H1 (cell line): ENCODE data around the gene FAM53B. TPM values are rescaled to one million over a fixed set of nuclear protein-coding genes. Genes with fewer than 3 reads are reported as not detected.

Experiments
- CTCF ChIA-PET: fragments of 300-600 bp; sonication (Branson Sonifier 250); formaldehyde crosslinking; loops from one replicate; lab custom pipeline; 2021; ENCODE audit not compliant: partially characterized antibody; lab: Charles Lee
- POLR2A ChIA-PET: fragments of 300-600 bp; sonication (Branson Sonifier 250); formaldehyde crosslinking; loops from one replicate; lab custom pipeline; 2021; ENCODE audit warnings: inconsistent platforms; ENCODE audit not compliant: partially characterized antibody; lab: Charles Lee
- DNase-seq, 2 experiments: peaks; one replicate each; pipeline versions ENCODE4 v3.0.0 to v3.0.0-alpha.2; 2010 to 2022; ENCODE audit warnings: low spot score in 2 of 2, low read depth in 1 of 2, mixed read lengths in 1 of 2
- FAIRE-seq: peaks from 2 replicates; lab custom pipeline; 2011; peaks lifted over from hg19 to GRCh38; lab: Jason Lieb, UNC
- H2AFZ ChIP-seq: 2 replicates; pipeline ENCODE4 v1.8.1; 2012; ENCODE audit warnings: low read length, inconsistent platforms
- H2AK5ac ChIP-seq: 2 replicates; pipeline ENCODE4 v1.6.1; 2013; ENCODE audit warnings: low read depth, low read length
- H2BK120ac ChIP-seq: replicated peaks from 2 replicates; pipeline ENCODE3; 2013; ENCODE audit warnings: low read depth, low read length, inconsistent platforms
- H2BK12ac ChIP-seq: 2 replicates; pipeline ENCODE4 v1.6.1; 2013; ENCODE audit warnings: low read depth, low read length
- H2BK15ac ChIP-seq: 2 replicates; pipeline ENCODE4 v1.6.1; 2013; ENCODE audit warnings: low read length
- H2BK20ac ChIP-seq: 2 replicates; pipeline ENCODE4 v1.6.1; 2013; ENCODE audit warnings: low read length
- H2BK5ac ChIP-seq: 2 replicates; pipeline ENCODE4 v1.6.1; 2013; ENCODE audit warnings: low read depth, low read length
- H3K14ac ChIP-seq: 2 replicates; pipeline ENCODE4 v1.6.1; 2013; ENCODE audit warnings: inconsistent platforms; ENCODE audit not compliant: insufficient read length
- H3K18ac ChIP-seq: 2 replicates; pipeline ENCODE4 v1.6.1; 2013; ENCODE audit warnings: low read length; ENCODE audit errors: extremely low read depth
- H3K23ac ChIP-seq: 2 replicates; pipeline ENCODE4 v1.6.1; 2013; ENCODE audit warnings: inconsistent platforms; ENCODE audit not compliant: insufficient read length
- H3K23me2 ChIP-seq: 2 replicates; pipeline ENCODE4 v1.6.1; 2013; ENCODE audit warnings: low read depth, low read length
- H3K27ac ChIP-seq: 2 replicates; pipeline ENCODE4 v1.6.1; 2011; ENCODE audit warnings: low read depth, low read length, inconsistent platforms
- H3K27me3 ChIP-seq, 4 experiments: replicated peaks in 1 of 4; 1 replicate in 1 of 4; 2 replicates in 3 of 4; pipeline versions ENCODE4 v1.6.1 to v1.8.1; 2011 to 2013; ENCODE audit warnings: low read length in 3 of 4, mild to moderate bottlenecking in 3 of 4, inconsistent platforms in 2 of 4, mixed read lengths in 2 of 4, moderate library complexity in 1 of 4; ENCODE audit not compliant: control insufficient read depth in 3 of 4, insufficient read depth in 3 of 4; ENCODE audit errors: extremely low read depth in 1 of 4
- H3K36me3 ChIP-seq, 4 experiments: 2 replicates each; pipeline versions ENCODE4 v1.6.1 to v1.8.1; 2011 to 2013; ENCODE audit warnings: mild to moderate bottlenecking in 4 of 4, low read length in 3 of 4, moderate library complexity in 2 of 4, control low read depth in 1 of 4, inconsistent platforms in 1 of 4; ENCODE audit not compliant: insufficient read depth in 4 of 4, control insufficient read depth in 2 of 4
- H3K4ac ChIP-seq: replicated peaks from 2 replicates; pipeline ENCODE3; 2013; ENCODE audit warnings: low read length, low read depth, mixed read lengths, inconsistent platforms; ENCODE audit not compliant: insufficient read length
- H3K4me1 ChIP-seq, 4 experiments: replicated peaks in 1 of 4; 1 replicate in 1 of 4; 2 replicates in 3 of 4; pipeline versions ENCODE4 v1.6.1 to v1.8.1; 2011 to 2013; ENCODE audit warnings: low read length in 3 of 4, inconsistent platforms in 2 of 4, mixed read lengths in 1 of 4; ENCODE audit not compliant: insufficient read depth in 4 of 4, control insufficient read depth in 3 of 4
- H3K4me2 ChIP-seq, 2 experiments: 2 replicates each; pipeline versions ENCODE4 v1.6.1 to v1.8.1; 2011 to 2013; ENCODE audit warnings: low read depth in 2 of 2, low read length in 2 of 2, control low read depth in 1 of 2, inconsistent platforms in 1 of 2, mild to moderate bottlenecking in 1 of 2; ENCODE audit not compliant: insufficient read depth in 1 of 2
- H3K4me3 ChIP-seq, 4 experiments: fragments of 200-600, 300-600 bp in 1 of 4; sonication (generic), shearing (Covaris generic), sonication (Bioruptor Twin) in 1 of 4; 2 replicates each; pipeline versions ENCODE4 v1.5.1 to v1.8.1; 2011 to 2016; ENCODE audit warnings: low read length in 4 of 4, low read depth in 3 of 4, control low read depth in 2 of 4, inconsistent platforms in 2 of 4, mild to moderate bottlenecking in 2 of 4, mixed read lengths in 1 of 4, moderate library complexity in 1 of 4; ENCODE audit not compliant: insufficient read depth in 2 of 4; ENCODE audit errors: extremely low read depth in 1 of 4
- H3K56ac ChIP-seq: replicated peaks from 2 replicates; pipeline ENCODE3; 2013; ENCODE audit warnings: low read depth, mild to moderate bottlenecking, mixed read lengths, low read length, inconsistent platforms; ENCODE audit not compliant: insufficient read length
- H3K79me1 ChIP-seq: 2 replicates; pipeline ENCODE4 v1.6.1; 2013; ENCODE audit warnings: low read depth, low read length, control low read depth
- H3K79me2 ChIP-seq, 2 experiments: 2 replicates each; pipeline versions ENCODE4 v1.6.1 to v1.8.1; 2012 to 2013; ENCODE audit warnings: low read length in 2 of 2, mild to moderate bottlenecking in 2 of 2, inconsistent platforms in 1 of 2; ENCODE audit not compliant: insufficient read depth in 2 of 2, control insufficient read depth in 1 of 2
- H3K9ac ChIP-seq, 4 experiments: replicated peaks in 1 of 4; 1 replicate in 1 of 4; 2 replicates in 3 of 4; pipeline versions ENCODE4 v1.6.1 to v1.8.1; 2011 to 2013; ENCODE audit warnings: low read depth in 3 of 4, low read length in 3 of 4, control low read depth in 2 of 4, mild to moderate bottlenecking in 2 of 4, moderate library complexity in 2 of 4, inconsistent platforms in 1 of 4; ENCODE audit errors: extremely low read depth in 1 of 4
- H3K9me3 ChIP-seq, 2 experiments: 2 replicates each; pipeline versions ENCODE4 v1.6.1 to v1.8.1; 2012 to 2013; ENCODE audit warnings: mild to moderate bottlenecking in 2 of 2, moderate library complexity in 2 of 2, control low read depth in 1 of 2, inconsistent platforms in 1 of 2, low read depth in 1 of 2, low read length in 1 of 2, mixed read lengths in 1 of 2; ENCODE audit not compliant: insufficient read depth in 2 of 2
- H4K20me1 ChIP-seq, 2 experiments: replicated peaks in 1 of 2; 2 replicates each; pipeline versions ENCODE3 to v1.8.1; 2011 to 2013; ENCODE audit warnings: inconsistent platforms in 2 of 2, low read length in 2 of 2, mild to moderate bottlenecking in 1 of 2; ENCODE audit not compliant: insufficient read depth in 2 of 2, control insufficient read depth in 1 of 2
- H4K5ac ChIP-seq: 2 replicates; pipeline ENCODE4 v1.6.1; 2013; ENCODE audit warnings: low read length, low read depth, mixed read lengths, inconsistent platforms; ENCODE audit not compliant: insufficient read length
- H4K8ac ChIP-seq: 2 replicates; pipeline ENCODE4 v1.8.0; 2013; ENCODE audit warnings: mild to moderate bottlenecking, moderate library complexity, low read length, inconsistent platforms; ENCODE audit not compliant: insufficient read depth; ENCODE audit errors: extremely low read depth
- H4K91ac ChIP-seq: replicated peaks from 2 replicates; pipeline ENCODE3; 2013; ENCODE audit warnings: low read length, mixed read lengths, inconsistent platforms; ENCODE audit not compliant: insufficient read length
- BCL11A ChIP-seq, 2 experiments: IDR thresholded peaks; one replicate each; pipeline ENCODE4 v1.6.1; 2011; ENCODE audit warnings: low read depth in 2 of 2, low read length in 2 of 2, mild to moderate bottlenecking in 2 of 2
- CEBPB ChIP-seq: IDR thresholded peaks from 2 replicates; pipeline ENCODE4 v1.6.1; 2012; ENCODE audit warnings: low read depth, low read length
- E2F6 ChIP-seq: IDR thresholded peaks from 2 replicates; pipeline ENCODE4 v1.6.1; 2012; ENCODE audit warnings: inconsistent platforms
- GABPA ChIP-seq: IDR thresholded peaks from 2 replicates; pipeline ENCODE4 v1.6.1; 2011; ENCODE audit warnings: mild to moderate bottlenecking, low read length, moderate library complexity, borderline replicate concordance; ENCODE audit not compliant: insufficient read depth
- JUN ChIP-seq: IDR thresholded peaks from 2 replicates; pipeline ENCODE4 v1.6.1; 2011; ENCODE audit warnings: low read depth, mild to moderate bottlenecking, improper control_type of control experiment, low read length
- MAFK ChIP-seq: IDR thresholded peaks from 2 replicates; pipeline ENCODE4 v1.6.1; 2012; ENCODE audit warnings: low read depth, mild to moderate bottlenecking, improper control_type of control experiment, low read length
- POU5F1 ChIP-seq: IDR thresholded peaks from 2 replicates; pipeline ENCODE4 v1.6.1; 2011; ENCODE audit warnings: low read depth, mild to moderate bottlenecking, low read length, moderate library complexity
- RBBP5 ChIP-seq: IDR thresholded peaks from 2 replicates; pipeline ENCODE4 v1.7.1; 2012; ENCODE audit warnings: low read depth, mild to moderate bottlenecking, inconsistent platforms, low read length, moderate library complexity, borderline replicate concordance
- RFX5 ChIP-seq: IDR thresholded peaks from 2 replicates; pipeline ENCODE4 v1.6.1; 2011; ENCODE audit warnings: low read depth, low read length, improper control_type of control experiment, borderline replicate concordance
- SRF ChIP-seq: IDR thresholded peaks from 2 replicates; pipeline ENCODE4 v1.6.1; 2011; ENCODE audit warnings: mild to moderate bottlenecking, low read depth, low read length, moderate library complexity
- YY1 ChIP-seq: IDR thresholded peaks from 2 replicates; pipeline ENCODE4 v1.6.1; 2011; ENCODE audit warnings: low read depth, mild to moderate bottlenecking, low read length
- whole genome bisulfite sequencing, 2 experiments: shearing (Covaris generic) in 1 of 2; methylation state at CpG; one replicate each; pipeline versions ENCODE4 v1.1.6 to v1.1.7; 2013 to 2015; ENCODE audit warnings: low lambda C conversion rate in 2 of 2, mixed read lengths in 2 of 2, inconsistent platforms in 1 of 2, low coverage in 1 of 2, missing lambda C conversion rate in 1 of 2; ENCODE audit not compliant: insufficient replicate concordance in 2 of 2, insufficient coverage in 1 of 2, insufficient read length in 1 of 2; ENCODE audit errors: extremely low coverage in 1 of 2, missing lambda C conversion rate in 1 of 2; 5-methylcytosine and 5-hydroxymethylcytosine counted together
- polyA plus RNA-seq, 7 experiments: library from polyadenylated mRNA; depleted of rRNA in 3 of 7; stranded (reverse) in 5 of 7; unstranded in 2 of 7; fragments of >200 nt in 5 of 7; fragments of 200-250 nt in 2 of 7; gene quantifications; 1 replicate in 5 of 7; 2 replicates in 1 of 7; 4 replicates in 1 of 7; pipeline versions ENCODE4 v1.2.1 to v1.2.3, GENCODE V29; 2011 to 2013; ENCODE audit warnings: missing spikeins in 2 of 7, mixed read lengths in 2 of 7
- total RNA-seq: library from RNA; stranded (reverse); fragmentation: NEBNext Ultra II Directional; extraction: Animal tissue kit (Norgen Biotek cat#: 25700); gene quantifications from 2 replicates; pipeline ENCODE4 v1.2.1, GENCODE V29; 2021

FAM53B gene
- total and polyA plus RNA-seq, 2 of the 8 experiments (the other 6 are each of a cell fraction or from before 2014, with no cell fraction given) = 5.3 to 14.4 TPM

- H3K27me3 ChIP-seq = no peaks in the 10 kb centered on the region
- H3K27ac ChIP-seq = no peak overlapping the region
- H3K4ac ChIP-seq = no peak overlapping the region
- H3K14ac ChIP-seq = no peak overlapping the region
- H4K5ac ChIP-seq = no peak overlapping the region
- 0 out of 2 replicates have a peak overlapping the region, but pooled peaks have one; percentile 7 for H2BK20ac ChIP-seq
- 89% methylated on average over 11 of the region's 11 CpGs; no CpG with 5 or more reads in 1 of the 2 experiments for whole genome bisulfite sequencing, 2 experiments
- H3K4me2 ChIP-seq = no peak overlapping the region; a peak in 1 of 4 replicates
- H3K79me2 ChIP-seq = no peaks in the 10 kb centered on the region
- no peak overlapping the region for H2AK5ac ChIP-seq
- no peaks in the 10 kb centered on the region for H3K9me3 ChIP-seq
- H3K9ac ChIP-seq = no peak overlapping the region
- no peak overlapping the region for H2BK12ac ChIP-seq
- peak overlapping the region; percentile 26; the same call in 1 of the 2 replicates for H4K8ac ChIP-seq
- FAIRE-seq (no peak), DNase-seq (no peak)
- H4K20me1 ChIP-seq = peaks cover 6 to 15% of the 10 kb centered on the region in 2 experiments
- no peak overlapping the region for H3K23ac ChIP-seq
- no peak overlapping the region for H2AFZ ChIP-seq
- no peaks in the 10 kb centered on the region for H3K36me3 ChIP-seq
- CTCF ChIA-PET = interaction anchor here (1.3 to 4.3 kb wide), 7 partner anchors 13 to 72 kb away, joined by 3 to 35 read pairs (median 5); no protein-coding TSS in a partner anchor
- no peak overlapping the region for H4K91ac ChIP-seq
- H3K4me1 ChIP-seq = peaks cover 3 to 21% (median 13%) of the 10 kb centered on the region in 4 experiments; a peak in 6 of 7 replicates
- TF ChIP-seq RFX5 = no peak
- no peak for TF ChIP-seq SRF
- no peak for TF ChIP-seq RBBP5
- no peak for TF ChIP-seq BCL11A (IDR thresholded peaks at IDR 0.05; ENCODE audit: low read depth in 2 of 2, low read length in 2 of 2)
- no peak for TF ChIP-seq POU5F1
- no peak for TF ChIP-seq E2F6
- no peak for TF ChIP-seq CEBPB
- TF ChIP-seq GABPA = no peak
- TF ChIP-seq MAFK = no peak
- no peak for TF ChIP-seq YY1
- TF ChIP-seq JUN = no peak
- H2BK120ac ChIP-seq = no peak overlapping the region
- H3K18ac ChIP-seq = no peak overlapping the region; the same call in 1 of the 2 replicates
- peaks cover 6% of the 10 kb centered on the region; the same call in 1 of the 2 replicates for H3K79me1 ChIP-seq
- H2BK5ac ChIP-seq = peak overlapping the region; percentile 10; the same call in 1 of the 2 replicates
- H3K4me3 ChIP-seq = no peak overlapping the region
- no peak overlapping the region for H3K56ac ChIP-seq
- POLR2A ChIA-PET = interaction anchor here (0.5 to 1.4 kb wide), 2 partner anchors 17 to 208 kb away, joined by 4 read pairs; no protein-coding TSS in a partner anchor
- no peaks in the 10 kb centered on the region for H3K23me2 ChIP-seq
- no peak overlapping the region for H2BK15ac ChIP-seq
Measured at GRCh38 chr10:124704428-124705380, 39.5 kb downstream of the FAM53B start.
